Activated T-cell treated with anti-CD3 and anti-CD28 coated beads for 24 hours (primary cell): Measurements from ENCODE around the gene TMC8.
"Not testable (repeated sequence)": the region's sequence is repeated elsewhere in the genome, so short reads cannot be mapped to it uniquely, and the experiment has no call there.

Source experiments
- DNase-seq: peaks from one replicate; pipeline ENCODE4 v3.0.0-alpha.2; 2020; ENCODE audit warnings: low read depth

The TMC8 gene

DNA sequence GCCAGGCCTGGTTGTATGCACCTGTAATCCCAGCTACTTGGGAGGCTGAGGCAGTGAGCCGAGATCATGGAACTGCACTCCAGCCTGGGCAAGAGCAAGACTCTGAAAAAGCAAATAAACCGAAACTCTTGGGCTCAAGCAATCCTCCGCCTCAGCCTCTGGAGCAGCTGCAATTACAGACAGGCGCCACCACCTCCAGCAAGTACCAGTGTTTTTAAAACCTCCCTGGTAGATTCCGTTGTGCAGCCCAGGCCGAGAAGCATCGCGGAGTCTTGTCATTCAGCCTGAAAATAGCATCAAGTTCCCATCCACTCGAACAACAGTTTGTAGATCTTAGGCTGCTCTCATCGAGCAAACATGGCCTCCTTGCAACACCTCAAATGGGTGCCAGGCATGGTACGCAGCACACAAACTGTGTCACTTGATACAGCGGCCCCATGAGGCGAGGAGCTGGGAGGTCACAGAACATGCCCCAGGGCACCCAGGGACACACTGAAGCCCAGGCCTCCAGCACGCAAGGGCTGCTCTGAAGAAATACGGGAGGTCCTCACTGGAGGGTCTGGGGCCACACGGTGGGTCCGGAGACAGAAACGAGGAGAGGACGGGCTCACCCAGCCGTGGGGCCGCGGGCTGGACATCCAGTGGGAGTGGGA lies 20.1 kb upstream of the TMC8 start:
- no peak for DNase-seq

DNA sequence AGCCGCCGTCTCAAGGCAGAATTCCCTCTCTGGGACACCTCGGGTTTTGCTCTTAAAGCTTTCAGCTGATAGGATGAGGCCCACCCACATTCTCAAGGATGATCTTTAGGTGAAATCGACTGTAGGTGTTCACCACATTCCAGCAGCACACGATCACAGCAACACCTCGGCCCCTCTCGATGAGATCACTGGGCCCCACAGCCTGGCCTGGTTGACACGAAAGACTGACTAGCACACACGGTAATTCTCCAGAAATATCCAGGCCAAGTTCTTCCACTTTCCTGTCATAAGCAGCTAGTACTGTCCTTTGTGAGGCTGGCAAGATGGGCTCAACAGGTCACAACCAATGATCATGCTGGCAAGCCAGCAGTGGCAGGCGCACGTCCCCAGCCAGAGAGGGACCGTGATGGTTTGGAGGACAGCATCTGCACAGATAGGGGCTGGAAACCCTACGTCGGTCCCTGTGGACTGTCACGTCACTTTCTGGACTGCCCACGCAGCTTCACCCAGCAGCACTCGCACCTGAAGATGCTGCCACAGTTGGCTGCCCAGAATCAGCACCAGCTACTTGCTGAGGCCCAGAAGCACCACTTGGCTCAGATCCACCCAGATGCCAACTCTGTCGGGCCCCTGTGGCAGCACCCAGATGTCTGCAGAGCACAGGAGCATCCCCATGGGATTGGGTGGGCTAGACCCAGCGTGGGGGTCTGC lies 19.4 kb upstream of the TMC8 start:
- no peak for DNase-seq

GRCh38 chr17:78111727-78112517 lies 18.6 kb upstream of the TMC8 start:
- no peak for DNase-seq

DNA sequence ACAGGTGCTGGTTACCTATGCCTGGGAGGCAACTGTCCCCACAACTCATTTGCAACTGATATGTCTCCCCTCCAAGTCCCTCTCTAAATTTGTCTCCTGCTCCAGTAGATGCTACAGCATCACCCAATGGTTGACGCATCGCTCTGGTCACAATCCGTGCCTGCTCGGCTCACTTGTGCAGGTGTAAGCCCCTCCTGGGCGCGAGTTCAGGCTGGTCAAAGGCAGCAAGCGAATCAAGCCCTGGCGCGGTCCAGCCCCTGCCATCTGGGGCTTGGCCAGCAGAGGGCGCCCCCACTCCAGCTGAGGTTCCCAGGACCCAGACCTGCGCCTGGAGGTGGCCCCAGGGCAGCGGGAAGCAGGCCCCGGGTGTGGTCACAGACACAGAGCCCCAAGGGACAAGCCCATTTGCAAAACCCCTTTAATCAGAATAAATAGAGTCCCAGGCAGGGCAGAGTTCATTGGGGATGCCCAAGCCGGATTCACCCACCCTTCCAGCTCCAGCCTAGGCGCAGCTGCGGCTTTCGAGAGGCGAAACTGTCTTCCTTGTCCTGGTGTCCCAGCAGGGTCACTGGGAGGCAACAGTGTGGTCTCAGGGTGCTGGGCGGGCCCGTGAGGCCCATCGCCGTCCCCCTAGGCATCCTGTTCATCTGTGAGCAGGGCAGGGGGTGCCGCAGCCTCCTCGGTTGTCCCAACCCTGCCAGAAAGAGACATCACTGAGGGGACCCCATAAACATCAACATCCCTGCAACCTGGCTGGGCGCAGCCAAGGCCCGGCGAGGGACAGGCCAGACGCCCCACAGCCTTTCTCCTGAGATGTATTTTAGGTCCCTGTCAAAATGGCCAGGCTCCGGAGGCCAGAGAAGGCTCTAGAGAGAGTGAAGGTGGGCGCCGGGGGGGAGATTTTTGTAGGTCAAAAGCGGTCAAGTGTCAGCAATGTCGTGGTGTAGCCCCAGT lies 17.8 kb upstream of the TMC8 start:
- peak; percentile 70 for DNase-seq

DNA sequence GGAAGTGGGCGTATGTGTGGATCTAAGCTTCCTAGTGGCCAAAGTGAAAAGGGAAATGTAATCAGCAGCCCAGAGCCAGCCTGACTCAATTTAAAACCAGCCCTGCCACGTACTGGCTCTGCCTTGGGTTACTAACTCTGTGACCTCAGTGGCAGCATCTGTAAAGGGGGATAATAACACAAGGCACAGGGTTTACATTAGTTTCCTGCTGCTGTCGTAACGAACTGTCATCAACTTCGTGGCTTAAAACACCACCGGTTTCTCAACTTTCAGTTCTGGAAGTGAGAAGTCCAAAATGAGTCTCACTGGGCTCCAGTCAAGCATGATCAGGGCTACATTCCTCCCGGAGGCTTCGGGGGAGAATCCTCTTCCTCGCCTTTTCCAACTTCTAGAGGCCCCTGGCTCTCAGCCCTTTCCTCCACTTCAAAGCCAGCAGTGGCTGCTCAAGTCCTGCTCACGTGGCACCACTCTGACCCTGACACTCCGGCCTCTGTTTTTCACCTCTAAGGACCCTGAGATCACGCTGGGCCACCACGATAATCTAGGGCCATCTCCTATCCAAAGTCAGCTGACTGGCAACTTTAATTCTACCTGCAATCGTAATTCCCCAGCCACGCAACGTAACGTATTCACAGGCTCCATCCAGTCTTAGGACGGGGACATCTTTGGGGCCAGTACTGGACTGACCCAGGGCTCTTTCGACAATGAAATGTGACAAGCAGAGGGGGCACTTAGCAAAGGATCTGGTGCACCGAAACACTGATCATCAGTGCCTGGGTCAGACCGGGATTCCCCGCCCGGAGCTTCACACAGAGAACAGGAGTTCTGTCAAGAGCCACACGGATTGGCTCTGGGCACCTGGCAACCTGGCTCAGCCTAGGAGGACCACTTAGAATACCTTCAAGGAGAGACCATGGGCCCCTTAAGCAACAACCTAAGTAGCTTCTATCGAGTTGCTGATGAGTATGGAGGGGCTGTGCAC lies 16.5 kb upstream of the TMC8 start:
- no peak for DNase-seq

DNA sequence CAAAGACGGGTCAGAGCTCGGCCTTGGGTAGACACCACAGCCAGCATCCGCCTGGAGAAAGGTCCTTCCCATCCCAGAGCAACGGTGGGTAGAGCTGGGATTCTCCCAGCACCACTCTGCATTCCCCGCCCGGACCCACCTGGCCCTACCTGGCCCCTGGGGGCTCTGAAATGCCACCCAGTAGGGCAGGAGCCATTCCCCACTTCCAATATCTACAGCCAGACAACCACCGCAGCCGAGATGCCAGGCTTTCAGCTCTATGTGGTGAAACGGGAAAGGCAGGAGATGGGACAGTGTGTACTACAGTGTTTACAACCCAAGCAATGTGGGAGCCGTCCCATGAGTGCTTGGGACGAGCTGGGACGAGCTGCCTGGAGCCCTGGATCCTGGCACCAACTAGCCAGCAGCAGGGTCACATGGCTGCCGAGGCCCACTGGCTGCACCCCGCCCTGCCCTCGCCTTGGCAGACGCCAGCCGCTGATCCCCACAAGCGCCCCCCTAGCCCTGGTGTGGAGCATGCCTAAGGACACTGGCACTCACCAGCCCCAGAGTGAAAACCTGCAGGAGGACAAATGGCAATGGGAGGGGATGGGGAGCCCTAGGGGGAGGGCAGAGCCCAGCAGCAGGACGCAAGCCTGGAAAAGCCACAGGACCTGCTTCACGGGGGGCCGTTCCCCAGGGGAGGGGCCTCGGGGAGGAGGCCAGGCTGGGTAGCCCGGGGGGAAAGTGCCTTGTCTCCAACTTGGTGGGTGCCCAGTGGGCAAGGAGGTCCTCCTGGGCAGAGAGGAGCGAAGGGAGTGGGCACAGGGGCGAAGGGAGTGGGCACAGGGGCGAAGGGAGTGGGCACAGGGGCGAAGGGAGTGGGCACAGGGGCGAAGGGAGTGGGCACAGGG lies 15.5 kb upstream of the TMC8 start:
- DNase-seq: no peak

- DNase-seq: not testable (repeated sequence)
Observed at GRCh38 chr17:78115803-78116202, 14.8 kb upstream of the TMC8 start.

GRCh38 chr17:78116411-78116810 lies 14.2 kb upstream of the TMC8 start:
- no peak for DNase-seq

DNA sequence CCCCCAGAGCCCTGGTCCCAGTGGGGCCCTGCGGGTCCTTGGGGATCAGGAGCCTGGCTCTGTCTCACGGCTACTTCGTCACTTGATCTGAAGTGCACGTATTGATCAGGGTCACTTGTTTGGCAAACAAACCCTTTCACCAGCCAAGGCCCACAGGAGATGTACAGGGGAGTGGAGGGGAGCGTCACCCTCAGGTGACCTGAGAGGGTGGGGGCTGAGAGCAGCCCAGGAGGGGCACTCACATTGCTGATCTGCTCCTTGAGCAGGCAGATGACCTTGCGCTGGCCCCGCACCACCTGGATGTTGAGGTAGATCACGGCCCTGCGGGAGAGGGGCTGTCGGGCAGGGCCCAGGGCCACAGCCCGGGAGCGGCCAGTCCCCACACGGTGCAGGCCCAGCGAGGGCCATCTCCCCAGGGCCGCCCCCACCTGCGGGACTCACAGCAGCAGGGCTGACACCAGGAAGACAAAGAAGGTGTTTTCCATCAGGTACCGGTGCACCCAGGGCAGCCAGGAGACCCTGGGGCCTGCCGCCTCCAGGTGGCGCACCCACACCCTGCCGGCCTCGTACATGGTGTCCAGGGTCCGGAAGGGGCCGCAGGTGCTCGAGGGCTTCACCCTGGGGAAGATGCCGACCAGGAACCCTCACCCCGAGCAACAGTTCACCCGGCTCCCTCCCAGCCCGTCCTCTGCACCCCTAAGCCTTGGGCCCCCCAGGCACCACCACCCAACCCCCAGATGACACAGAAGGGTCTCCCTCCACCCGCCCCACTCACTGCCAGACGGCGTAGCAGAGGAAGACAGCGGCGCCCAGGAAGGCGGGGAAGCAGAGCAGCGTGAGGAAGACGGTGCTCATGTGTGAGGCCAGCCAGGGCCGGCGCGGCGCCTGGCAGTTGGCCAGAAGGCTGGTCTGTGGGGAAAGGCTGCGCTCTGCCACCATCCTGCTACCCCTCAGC lies 13.3 kb upstream of the TMC8 start:
- DNase-seq: no peak

- DNase-seq: no peak
Observed at GRCh38 chr17:78118801-78119241, 11.8 kb upstream of the TMC8 start.

GRCh38 chr17:78120537-78120936 lies 10.0 kb upstream of the TMC8 start:
- no peak for DNase-seq

DNA sequence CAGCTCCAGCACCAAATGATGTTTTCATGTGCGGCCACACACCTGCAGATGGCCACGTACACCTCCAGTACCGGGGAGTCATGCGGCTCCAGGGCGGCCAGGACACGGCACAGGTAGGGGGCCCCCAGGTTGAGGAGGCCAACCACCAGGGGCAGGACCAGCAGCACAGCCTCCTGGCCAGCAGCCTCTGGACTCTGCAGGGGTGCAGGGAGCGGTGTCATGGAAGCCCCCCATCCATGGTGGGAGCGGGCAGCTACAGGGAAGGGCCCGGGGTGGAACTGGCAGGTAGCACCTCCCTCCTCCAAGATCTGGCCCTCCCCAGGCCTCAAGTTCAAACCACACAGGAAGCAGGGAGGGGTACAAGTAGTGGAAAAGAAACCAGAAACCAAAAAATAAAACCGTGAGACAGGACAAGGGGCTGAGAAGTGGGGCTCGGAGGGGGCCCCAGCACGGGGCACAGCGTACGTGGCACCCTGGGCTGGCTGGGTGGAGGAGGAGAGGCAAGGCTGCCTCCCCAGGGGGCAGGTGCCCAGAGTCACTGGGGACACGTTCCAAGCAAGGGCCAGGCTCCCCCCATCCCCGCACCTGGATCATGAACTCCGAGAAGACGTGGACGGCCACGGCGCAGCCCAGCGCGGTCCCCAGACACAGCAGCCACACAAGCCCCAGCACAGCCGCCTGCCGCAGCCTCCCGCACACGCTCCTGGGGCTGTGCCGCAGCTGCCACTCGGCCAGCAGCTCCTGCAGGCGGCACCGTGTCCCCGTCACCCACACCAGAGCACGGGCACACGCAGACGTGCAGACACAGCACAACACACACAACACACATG lies 9.4 kb upstream of the TMC8 start:
- DNase-seq: no peak

GRCh38 chr17:78121801-78122215 lies 8.8 kb upstream of the TMC8 start:
- no peak for DNase-seq

DNA sequence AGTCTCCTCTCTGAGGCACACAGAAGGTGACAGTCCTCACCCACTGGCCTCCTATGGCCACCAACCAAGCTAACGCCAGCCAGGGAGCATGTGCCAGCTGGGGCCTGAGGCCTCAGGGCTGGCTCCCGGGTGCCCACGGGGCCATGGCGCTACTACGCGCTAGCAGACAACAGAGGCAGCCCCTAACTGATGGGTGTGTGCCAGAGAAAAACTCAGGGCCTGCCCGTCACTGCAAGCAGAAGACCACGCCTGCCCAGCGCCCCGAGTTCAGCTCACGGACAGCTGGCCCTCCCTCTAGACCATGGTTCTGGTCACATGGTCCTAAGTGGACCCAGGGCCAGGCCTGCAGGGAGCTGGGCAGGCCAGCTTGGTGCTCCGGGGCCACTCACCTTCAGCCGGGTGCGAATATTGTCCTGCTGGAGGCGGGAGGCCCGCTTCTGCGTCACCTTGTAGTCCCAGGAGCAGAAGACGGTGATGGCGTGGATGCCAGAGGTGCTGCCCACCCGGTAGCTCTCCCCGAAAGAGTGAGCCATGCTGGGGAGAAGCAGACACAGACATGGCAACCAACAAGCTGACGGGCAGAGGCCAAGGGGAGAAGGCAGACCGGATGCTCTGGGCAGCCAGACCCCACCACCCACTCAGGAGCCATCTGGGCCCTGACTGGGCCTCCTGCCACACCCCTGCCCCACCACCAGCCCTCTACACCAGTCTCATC lies 8.2 kb upstream of the TMC8 start:
- no peak for DNase-seq

- DNase-seq: no peak
Observed at GRCh38 chr17:78122931-78123249, 7.7 kb upstream of the TMC8 start.

GRCh38 chr17:78123258-78123929 lies 7.2 kb upstream of the TMC8 start:
- no peak for DNase-seq
